Thyroid gland (tissue), 4 donors: ENCODE results near the gene LYPD6B. TPM values are rescaled to one million over a fixed set of nuclear protein-coding genes. Genes with fewer than 3 reads are reported as not detected.

ENCODE experiments used
- DNase-seq, 2 donors: peaks; one replicate each; pipeline ENCODE4 v3.0.0-alpha.2; 2019
- H3K27ac ChIP-seq, 3 donors: fragments of 200-600 bp; sonication (generic); 1 replicate in 2 of 3; 2 replicates in 1 of 3; pipeline ENCODE4 v1.5.1; 2016 to 2019; ENCODE audit warnings: mild to moderate bottlenecking in 1 of 3, moderate library complexity in 1 of 3
- H3K27me3 ChIP-seq: fragments of 200-600 bp; sonication (generic); one replicate; pipeline ENCODE4 v1.5.1; 2019
- H3K36me3 ChIP-seq, 2 donors: fragments of 200-600 bp; sonication (generic); one replicate each; pipeline ENCODE4 v1.5.1; 2016 to 2019
- H3K4me1 ChIP-seq, 2 donors: fragments of 200-600 bp; sonication (generic); one replicate each; pipeline ENCODE4 v1.5.1; 2017 to 2019
- H3K4me3 ChIP-seq, 3 donors: fragments of 200-600 bp; sonication (generic); replicated peaks in 1 of 3; 1 replicate in 2 of 3; 2 replicates in 1 of 3; pipeline ENCODE4 v1.5.1; 2016; ENCODE audit warnings: mild to moderate bottlenecking in 1 of 3
- H3K9me3 ChIP-seq: fragments of 200-600 bp; sonication (generic); one replicate; pipeline ENCODE4 v1.5.1; 2017
- CTCF ChIP-seq, 6 experiments: fragments of 200-600 bp in 3 of 6; fragments of 450-650 bp in 3 of 6; sonication (generic) in 3 of 6; IDR thresholded peaks; one replicate each; pipeline ENCODE4 v1.5.1; 2016 to 2019; ENCODE audit warnings: antibody characterized with exemption in 6 of 6, mild to moderate bottlenecking in 2 of 6, inconsistent platforms in 1 of 6, moderate library complexity in 1 of 6
- POLR2A ChIP-seq, 2 donors: fragments of 450-650 bp; IDR thresholded peaks; one replicate each; pipeline ENCODE4 v1.6.1; 2017; ENCODE audit warnings: antibody characterized with exemption in 2 of 2, mild to moderate bottlenecking in 2 of 2, moderate library complexity in 1 of 2
- WGBS, 2 donors: methylation state at CpG; one replicate each; pipeline ENCODE4 v1.1.5; 2017; 5-methylcytosine and 5-hydroxymethylcytosine counted together
- intact Hi-C: fragments of 100-400 bp; cut with DNase I; formaldehyde crosslinking; loops from one replicate; pipeline ENCODE4 v1.15.1; 2023
- total RNA-seq, 4 donors: library from RNA; depleted of rRNA; stranded (reverse); fragments of >200 nt; gene quantifications; one replicate each; pipeline ENCODE4 v1.2.3, GENCODE V29; 2016

LYPD6B gene
- total RNA-seq, 4 donors from 2014 or later, result 0.40 TPM; not detected in 3

- H3K36me3 ChIP-seq, result no peaks in the 10 kb centered on the region
- H3K9me3 ChIP-seq, result no peaks in the 10 kb centered on the region
- TF ChIP-seq POLR2A (IDR thresholded peaks at IDR 0.05) (no peak), CTCF (IDR thresholded peaks at IDR 0.05) (no peak)
- no peaks in the 10 kb centered on the region for H3K4me1 ChIP-seq
- intact Hi-C loops, result no loop called here
- 91 to 92% methylated on average over 1 of the region's 1 CpG for WGBS, 2 donors
- no peak overlapping the region for H3K4me3 ChIP-seq
- no peaks in the 10 kb centered on the region for H3K27me3 ChIP-seq
- H3K27ac ChIP-seq, result no peak overlapping the region
- no peak for DNase-seq
These were observed 131.7 kb downstream of the LYPD6B start for GRCh38 chr2:149170156-149170555.

DNA sequence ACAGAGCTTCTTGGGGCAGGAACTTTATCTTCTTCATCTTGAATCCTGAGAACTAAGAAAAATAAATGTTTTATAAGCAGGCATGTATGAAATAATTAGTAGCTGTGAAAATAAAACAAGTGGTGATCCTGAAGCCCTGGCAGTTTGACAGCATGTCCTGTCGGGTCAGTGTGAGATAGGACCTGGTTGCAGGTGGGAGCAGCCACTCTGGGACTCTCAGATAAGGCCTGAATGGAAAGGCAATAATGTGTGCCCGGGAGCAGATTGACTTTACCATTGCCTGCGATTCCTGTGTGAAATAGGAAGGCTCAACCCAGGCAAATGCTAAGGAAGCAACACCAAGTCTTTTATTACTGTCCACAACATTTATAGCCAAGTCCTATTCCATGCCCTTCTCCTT is 132.4 kb downstream of the LYPD6B start:
- 41 to 59% methylated on average over 3 of the region's 3 CpGs for WGBS, 2 donors
- intact Hi-C loops, result no loop called here

GRCh38 chr2:149173220-149173619 is 134.7 kb downstream of the LYPD6B start:
- intact Hi-C loops, result no loop called here
- no peak for TF ChIP-seq POLR2A (IDR thresholded peaks at IDR 0.05)
- no peak for TF ChIP-seq CTCF (IDR thresholded peaks at IDR 0.05)
- no peak overlapping the region for H3K4me3 ChIP-seq
- H3K36me3 ChIP-seq, result no peaks in the 10 kb centered on the region
- H3K27ac ChIP-seq, result no peak overlapping the region
- no peaks in the 10 kb centered on the region for H3K4me1 ChIP-seq
- no peaks in the 10 kb centered on the region for H3K9me3 ChIP-seq
- no peaks in the 10 kb centered on the region for H3K27me3 ChIP-seq
- 83 to 90% methylated on average over 3 of the region's 3 CpGs for WGBS, 2 donors
- DNase-seq, result no peak

More for the DNA sequence above, 132.4 kb downstream of the LYPD6B start:
- H3K27ac ChIP-seq, result no peak overlapping the region
- TF ChIP-seq CTCF (IDR thresholded peaks at IDR 0.05) (no peak), POLR2A (IDR thresholded peaks at IDR 0.05) (no peak)
- H3K9me3 ChIP-seq, result no peaks in the 10 kb centered on the region
- no peaks in the 10 kb centered on the region for H3K27me3 ChIP-seq
- H3K4me3 ChIP-seq, result no peak overlapping the region
- DNase-seq, result no peak
- H3K36me3 ChIP-seq, result no peaks in the 10 kb centered on the region
- H3K4me1 ChIP-seq, result no peaks in the 10 kb centered on the region

- WGBS, 2 donors, result 98 to 100% methylated on average over 2 of the region's 2 CpGs
- Histone ChIP-seq H3K9me3 (no peaks in the 10 kb centered on the region), H3K4me1 (no peaks in the 10 kb centered on the region), H3K27ac (no peak overlapping the region), H3K4me3 (no peak overlapping the region), H3K36me3 (no peaks in the 10 kb centered on the region), H3K27me3 (no peaks in the 10 kb centered on the region)
- DNase-seq, result no peak
- no peak for TF ChIP-seq CTCF (IDR thresholded peaks at IDR 0.05)
- TF ChIP-seq POLR2A (IDR thresholded peaks at IDR 0.05), result no peak
- intact Hi-C loops, result no loop called here
These were observed 137.5 kb downstream of the LYPD6B start for GRCh38 chr2:149175956-149176355.

- Histone ChIP-seq H3K9me3 (no peaks in the 10 kb centered on the region), H3K36me3 (no peaks in the 10 kb centered on the region), H3K4me3 (no peak overlapping the region), H3K4me1 (no peaks in the 10 kb centered on the region), H3K27ac (no peak overlapping the region), H3K27me3 (no peaks in the 10 kb centered on the region)
- intact Hi-C loops, result no loop called here
- WGBS, 2 donors, result 87 to 88% methylated on average over 5 of the region's 5 CpGs
- DNase-seq, result no peak
- no peak for TF ChIP-seq CTCF (IDR thresholded peaks at IDR 0.05)
- no peak for TF ChIP-seq POLR2A (IDR thresholded peaks at IDR 0.05)
These were observed 140.1 kb downstream of the LYPD6B start for GRCh38 chr2:149178612-149179011.
